Type B pancreatic cell (in vitro differentiated cells): Measurements from ENCODE around the gene DYNC2I2. TPM values are rescaled to one million over a fixed set of nuclear protein-coding genes. Genes with fewer than 3 reads are reported as not detected.
"Not testable (repeated sequence)": the region's sequence is repeated elsewhere in the genome, so short reads cannot be mapped to it uniquely, and the experiment has no call there.

Source experiments
- DNase-seq: peaks from one replicate; pipeline ENCODE4 v3.0.0; 2021; ENCODE audit warnings: mixed read lengths; ENCODE audit not compliant: unreplicated experiment; ENCODE audit errors: extremely low spot score
- H3K27ac Mint-ChIP-seq: 2 replicates; pipeline ENCODE4 v1.8.0; 2021; ENCODE audit warnings: mild to moderate bottlenecking, mixed read lengths
- H3K27me3 Mint-ChIP-seq: 2 replicates; pipeline ENCODE4 v1.8.0; 2021; ENCODE audit warnings: mixed read lengths
- H3K36me3 Mint-ChIP-seq: 2 replicates; pipeline ENCODE4 v1.8.0; 2021; ENCODE audit warnings: mixed read lengths
- H3K4me1 Mint-ChIP-seq: one replicate; pipeline ENCODE4 v1.8.0; 2021; ENCODE audit warnings: mixed read lengths; ENCODE audit not compliant: unreplicated experiment
- H3K4me3 Mint-ChIP-seq: 2 replicates; pipeline ENCODE4 v1.8.0; 2021; ENCODE audit warnings: mild to moderate bottlenecking, mixed read lengths
- H3K9me3 Mint-ChIP-seq: 2 replicates; pipeline ENCODE4 v1.8.0; 2021; ENCODE audit warnings: mixed read lengths
- CTCF ChIP-seq: fragments of 200-600 bp; sonication (generic); conservative IDR thresholded peaks from 2 replicates; pipeline ENCODE4 v1.5.0; 2021; ENCODE audit warnings: antibody characterized with exemption, mild to moderate bottlenecking
- total RNA-seq: library from RNA; stranded (reverse); gene quantifications from 2 replicates; pipeline ENCODE4 v1.2.1, GENCODE V29; 2021; ENCODE audit warnings: low replicate concordance

DYNC2I2 gene
- total RNA-seq, 1 donor from 2014 or later, result 70.6 TPM

- no peak overlapping the region for H3K4me3 Mint-ChIP-seq
- H3K27me3 Mint-ChIP-seq, result no peaks in the 10 kb centered on the region
- H3K27ac Mint-ChIP-seq, result no peak overlapping the region
- no peak for TF ChIP-seq CTCF
- H3K36me3 Mint-ChIP-seq, result peaks cover 22% of the 10 kb centered on the region
- H3K4me1 Mint-ChIP-seq, result no peaks in the 10 kb centered on the region
- H3K9me3 Mint-ChIP-seq, result no peaks in the 10 kb centered on the region
- DNase-seq, result no peak
Measured at GRCh38 chr9:128593856-128594255, 62.8 kb downstream of the DYNC2I2 start.

GRCh38 chr9:128593039-128593438 lies 63.6 kb downstream of the DYNC2I2 start:
- H3K9me3 Mint-ChIP-seq, result no peaks in the 10 kb centered on the region
- no peak overlapping the region for H3K27ac Mint-ChIP-seq
- no peak for DNase-seq
- no peaks in the 10 kb centered on the region for H3K4me1 Mint-ChIP-seq
- TF ChIP-seq CTCF, result no peak
- no peaks in the 10 kb centered on the region for H3K27me3 Mint-ChIP-seq
- peaks cover 23% of the 10 kb centered on the region for H3K36me3 Mint-ChIP-seq
- H3K4me3 Mint-ChIP-seq, result no peak overlapping the region

GRCh38 chr9:128588581-128589233 lies 67.9 kb downstream of the DYNC2I2 start:
- Mint-ChIP-seq H3K27ac (no peak overlapping the region), H3K4me1 (no peaks in the 10 kb centered on the region), H3K27me3 (no peaks in the 10 kb centered on the region), H3K36me3 (peaks cover 33% of the 10 kb centered on the region), H3K9me3 (no peaks in the 10 kb centered on the region), H3K4me3 (no peak overlapping the region)
- DNase-seq, result no peak
- TF ChIP-seq CTCF, result no peak

GRCh38 chr9:128587453-128587852 lies 69.2 kb downstream of the DYNC2I2 start:
- no peak for DNase-seq
- H3K4me3 Mint-ChIP-seq, result no peak overlapping the region
- peaks cover 36% of the 10 kb centered on the region for H3K36me3 Mint-ChIP-seq
- no peaks in the 10 kb centered on the region for H3K4me1 Mint-ChIP-seq
- no peak for TF ChIP-seq CTCF
- H3K27ac Mint-ChIP-seq, result no peak overlapping the region
- no peaks in the 10 kb centered on the region for H3K27me3 Mint-ChIP-seq
- no peaks in the 10 kb centered on the region for H3K9me3 Mint-ChIP-seq

GRCh38 chr9:128586934-128587333 lies 69.7 kb downstream of the DYNC2I2 start:
- not testable (repeated sequence) for H3K4me3 Mint-ChIP-seq, DNase-seq, H3K4me1 Mint-ChIP-seq, H3K27me3 Mint-ChIP-seq, H3K27ac Mint-ChIP-seq, H3K9me3 Mint-ChIP-seq
- peaks cover 39% of the 10 kb centered on the region for H3K36me3 Mint-ChIP-seq

- H3K4me3 Mint-ChIP-seq, H3K4me1 Mint-ChIP-seq, H3K9me3 Mint-ChIP-seq, H3K27me3 Mint-ChIP-seq, DNase-seq, H3K27ac Mint-ChIP-seq: not testable (repeated sequence)
- peaks cover 32% of the 10 kb centered on the region for H3K36me3 Mint-ChIP-seq
Measured at GRCh38 chr9:128585155-128585554, 71.5 kb downstream of the DYNC2I2 start.

Other genes starting within 250 kb of the DYNC2I2 start
- 47.3 and 60.8 TPM in 2 replicates for gene CERCAM, start 236.0 kb downstream of the DYNC2I2 start, total RNA-seq
- 38.2 and 59.1 TPM in 2 replicates for gene ODF2, start 200.8 kb downstream of the DYNC2I2 start, total RNA-seq
- 17.6 and 21.8 TPM in 2 replicates for gene GLE1, start 152.1 kb downstream of the DYNC2I2 start, total RNA-seq
- gene SPTAN1, start 104.3 kb downstream of the DYNC2I2 start, total RNA-seq, result 267 and 270 TPM in 2 replicates
- gene SET, start 32.4 kb upstream of the DYNC2I2 start, total RNA-seq, result 450 and 545 TPM in 2 replicates
- gene PKN3, start 45.7 kb upstream of the DYNC2I2 start, total RNA-seq, result 6.9 and 11.7 TPM in 2 replicates
- 25.6 and 53.5 TPM in 2 replicates for gene ZDHHC12, start 67.3 kb upstream of the DYNC2I2 start, total RNA-seq
- 36.8 and 45.7 TPM in 2 replicates for gene ZER1, start 115.1 kb upstream of the DYNC2I2 start, total RNA-seq
- gene TBC1D13, start 130.4 kb upstream of the DYNC2I2 start, total RNA-seq, result 29.0 and 33.5 TPM in 2 replicates
- gene ENDOG, start 161.7 kb upstream of the DYNC2I2 start, total RNA-seq, result 24.1 and 30.8 TPM in 2 replicates
- 46.7 and 53.4 TPM in 2 replicates for gene SPOUT1, start 172.9 kb upstream of the DYNC2I2 start, total RNA-seq
- 4.0 and 11.5 TPM in 2 replicates for gene KYAT1, start 225.1 kb upstream of the DYNC2I2 start, total RNA-seq
- 33.2 and 38.2 TPM in 2 replicates for gene LRRC8A, start 225.3 kb upstream of the DYNC2I2 start, total RNA-seq